Right lobe of liver (tissue), 4 donors: ENCODE results near the gene NABP2.

ENCODE experiments used
- CTCF ChIP-seq, 4 donors: fragments of 200-600 bp in 3 of 4; fragments of 450-650 bp in 1 of 4; IDR thresholded peaks; one replicate each; pipeline versions ENCODE4 v1.5.1 to v1.8.0; 2016 to 2022; ENCODE audit warnings: antibody characterized with exemption in 4 of 4, mild to moderate bottlenecking in 2 of 4
- POLR2A ChIP-seq: fragments of 450-650 bp; IDR thresholded peaks from one replicate; pipeline ENCODE4 v1.6.1; 2017; ENCODE audit warnings: antibody characterized with exemption, mild to moderate bottlenecking
- donor health status: DM: no; HTN: no; CAD: no.
- donor health status: DM: no; HTN: no; CAD: no.
- donor health status: DM: no; HTN: yes; CAD: no.

GRCh38 chr12:56258820-56259183, 34.7 kb downstream of the NABP2 start:
- TF ChIP-seq CTCF (IDR thresholded peaks at IDR 0.05), result no peak
- TF ChIP-seq POLR2A, result no peak
